ENCODE data around the gene LRP6.

LRP6 gene

DNA sequence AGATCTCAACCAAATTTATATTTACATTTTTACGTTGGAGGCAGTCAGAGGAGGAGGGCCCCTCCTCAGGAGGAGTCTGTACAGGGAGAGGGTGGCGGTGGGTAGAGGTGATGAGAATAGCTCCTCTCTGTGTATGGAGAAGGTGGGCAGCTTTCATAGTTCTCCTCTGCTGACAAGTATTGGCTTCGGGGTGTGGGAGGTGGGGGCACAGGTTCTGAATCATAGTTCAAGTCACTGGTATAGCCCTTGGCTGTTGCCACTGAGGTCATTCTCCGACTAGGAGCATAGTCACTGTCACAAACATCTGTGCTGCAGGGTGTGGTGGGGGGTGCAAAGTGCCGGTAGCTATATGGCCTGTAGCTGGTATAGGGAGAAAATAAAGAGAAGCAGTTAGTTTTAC, 145.8 kb downstream of the LRP6 start:
- DNase-seq (ENCODE audit: low read depth), result no peak

DNA sequence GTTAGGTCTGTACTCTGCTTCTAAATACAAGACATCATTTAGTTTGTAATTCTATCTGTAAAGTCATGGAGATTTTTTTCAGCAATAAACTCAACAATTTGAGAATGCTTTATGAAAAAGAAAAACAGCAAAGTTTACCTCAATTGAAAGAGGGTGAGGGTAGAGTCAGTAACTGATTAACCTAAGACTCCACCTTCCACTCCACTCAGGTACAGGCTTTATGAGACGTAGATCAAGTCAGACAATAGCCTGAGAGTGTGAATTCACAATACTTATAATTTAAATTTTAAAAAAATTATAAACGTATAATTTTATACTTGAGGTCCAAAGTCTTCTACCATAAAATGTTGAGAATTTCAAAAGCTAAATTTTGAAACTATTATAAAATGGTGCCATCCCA, 150.2 kb downstream of the LRP6 start:
- DNase-seq (ENCODE audit: low read depth), result no peak

DNA sequence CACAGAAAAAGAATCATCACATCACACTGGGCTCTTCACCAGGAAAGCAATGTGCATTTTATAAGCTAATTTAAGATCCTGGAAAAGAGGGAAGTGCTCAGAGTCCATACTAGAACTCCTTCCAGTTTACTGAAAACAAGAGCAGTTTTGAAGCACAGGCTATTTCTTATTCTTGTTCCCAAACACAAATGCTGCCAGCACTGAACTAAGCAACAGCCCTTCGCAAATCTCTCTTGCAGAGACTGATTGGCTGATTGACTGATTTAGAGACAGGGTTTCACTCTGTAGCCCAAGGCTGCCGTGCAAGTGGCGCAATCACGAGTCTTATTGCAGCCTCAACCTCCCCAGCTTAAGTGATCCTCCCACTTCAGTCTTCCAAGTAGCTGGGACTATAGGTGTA, 151.3 kb downstream of the LRP6 start:
- DNase-seq (ENCODE audit: low read depth), result no peak

DNA sequence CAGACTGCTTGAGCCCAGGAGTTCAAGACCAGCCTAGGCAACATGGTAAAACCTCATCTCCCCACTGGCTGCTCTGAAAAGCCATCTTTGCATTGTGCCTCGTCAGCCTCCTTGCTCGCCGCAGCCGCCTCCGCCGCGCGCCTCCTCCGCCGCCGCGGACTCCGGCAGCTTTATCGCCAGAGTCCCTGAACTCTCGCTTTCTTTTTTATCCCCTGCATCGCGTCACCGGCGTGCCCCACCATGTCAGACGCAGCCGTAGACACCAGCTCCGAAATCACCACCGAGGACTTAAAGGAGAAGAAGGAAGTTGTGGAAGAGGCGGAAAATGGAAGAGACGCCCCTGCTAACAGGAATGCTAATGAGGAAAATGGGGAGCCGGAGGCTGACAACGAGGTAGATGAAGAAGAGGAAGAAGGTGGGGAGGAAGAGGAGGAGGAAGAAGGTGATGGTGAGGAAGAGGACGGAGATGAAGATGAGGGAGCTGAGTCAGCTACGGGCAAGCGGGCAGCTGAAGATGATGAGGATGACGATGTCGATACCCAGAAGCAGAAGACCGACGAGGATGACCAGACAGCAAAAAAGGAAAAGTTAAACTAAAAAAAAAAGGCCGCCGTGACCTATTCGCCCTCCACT, 155.8 kb downstream of the LRP6 start:
- peak; percentile 8 for DNase-seq (ENCODE audit: low read depth)

DNA sequence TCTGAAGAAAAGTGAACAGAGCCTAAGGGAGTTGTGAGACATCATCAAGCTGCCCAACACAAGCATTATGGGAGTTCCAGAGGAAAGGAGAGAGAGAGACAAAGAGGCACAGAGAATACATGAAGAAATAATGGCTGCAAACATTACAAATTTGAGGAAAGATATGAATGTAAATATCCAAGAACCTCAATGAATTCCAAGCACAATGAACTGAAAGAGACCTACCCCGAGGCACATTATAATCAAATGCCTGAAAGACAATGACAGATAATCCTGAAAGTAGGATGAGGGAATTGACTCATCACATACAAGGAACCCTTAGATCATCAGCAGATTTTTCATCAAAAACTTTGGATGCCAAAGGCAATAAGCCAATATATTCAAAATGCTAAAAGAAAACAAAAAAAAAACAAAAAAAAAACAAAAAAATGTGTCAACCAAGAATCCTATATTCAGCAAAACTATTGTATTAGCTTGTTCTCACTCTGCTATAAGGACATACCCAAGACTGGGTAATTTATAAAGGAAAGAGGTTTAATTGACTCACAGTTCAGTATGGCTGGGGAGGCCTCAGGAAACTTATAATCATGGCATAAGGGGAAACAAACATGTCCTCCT, 158.3 kb downstream of the LRP6 start:
- DNase-seq (ENCODE audit: low read depth), result no peak

DNA sequence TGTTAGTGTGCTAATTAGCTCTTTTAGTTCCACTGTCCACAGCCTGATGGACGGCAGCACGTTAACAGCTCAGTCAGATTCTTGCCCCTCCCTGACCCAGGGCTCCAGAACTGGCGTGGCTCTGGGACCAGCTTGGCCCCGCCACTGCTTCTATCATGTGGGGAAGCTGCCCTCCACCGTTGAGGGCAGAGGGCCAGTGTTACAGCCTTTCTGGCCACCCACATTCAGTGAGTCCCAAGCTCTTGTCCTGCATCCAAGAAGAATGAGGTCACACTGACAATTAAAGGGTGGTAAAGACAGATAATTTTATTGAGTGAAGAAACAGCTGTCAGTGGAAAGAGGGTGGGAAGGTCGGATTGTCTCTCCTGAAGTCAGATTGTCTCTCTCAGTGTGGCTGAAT, 159.2 kb downstream of the LRP6 start:
- no peak for DNase-seq (ENCODE audit: low read depth)

DNA sequence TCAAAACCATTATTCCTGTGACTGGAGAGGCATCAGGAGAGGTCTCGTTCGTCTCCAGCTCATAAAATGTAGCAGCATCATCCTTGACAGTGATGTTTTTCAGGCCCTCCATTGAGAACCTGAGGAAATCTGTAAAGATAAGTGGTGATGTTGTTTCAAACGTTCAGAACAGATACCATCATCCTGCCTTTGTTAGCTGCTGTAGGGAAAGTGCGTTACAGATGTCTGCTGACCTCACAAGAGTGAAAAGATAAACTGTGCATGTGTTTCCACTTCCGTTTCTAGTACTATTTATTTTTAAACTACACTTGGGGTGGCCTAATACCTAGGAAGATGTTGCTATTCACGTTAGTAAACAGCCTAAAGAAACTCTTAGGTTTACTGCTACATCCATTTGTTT, 167.7 kb downstream of the LRP6 start:
- DNase-seq (ENCODE audit: low read depth), result no peak

DNA sequence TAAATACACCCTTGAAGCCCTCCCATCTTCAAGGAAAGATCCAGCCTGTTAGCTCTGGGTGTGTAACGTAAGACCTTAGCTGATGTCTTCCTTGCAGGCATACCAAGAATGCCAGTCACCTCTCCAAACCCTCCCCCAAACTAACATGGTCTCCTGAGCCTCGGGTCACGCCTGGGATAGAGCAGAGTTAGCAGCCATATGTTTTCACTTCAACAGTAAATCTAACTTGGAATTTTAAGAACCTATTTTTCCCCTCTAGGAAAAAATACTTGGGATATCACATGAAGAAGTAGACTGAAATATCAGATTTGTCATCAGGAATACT, 168.2 kb downstream of the LRP6 start:
- no peak for DNase-seq (ENCODE audit: low read depth)

DNA sequence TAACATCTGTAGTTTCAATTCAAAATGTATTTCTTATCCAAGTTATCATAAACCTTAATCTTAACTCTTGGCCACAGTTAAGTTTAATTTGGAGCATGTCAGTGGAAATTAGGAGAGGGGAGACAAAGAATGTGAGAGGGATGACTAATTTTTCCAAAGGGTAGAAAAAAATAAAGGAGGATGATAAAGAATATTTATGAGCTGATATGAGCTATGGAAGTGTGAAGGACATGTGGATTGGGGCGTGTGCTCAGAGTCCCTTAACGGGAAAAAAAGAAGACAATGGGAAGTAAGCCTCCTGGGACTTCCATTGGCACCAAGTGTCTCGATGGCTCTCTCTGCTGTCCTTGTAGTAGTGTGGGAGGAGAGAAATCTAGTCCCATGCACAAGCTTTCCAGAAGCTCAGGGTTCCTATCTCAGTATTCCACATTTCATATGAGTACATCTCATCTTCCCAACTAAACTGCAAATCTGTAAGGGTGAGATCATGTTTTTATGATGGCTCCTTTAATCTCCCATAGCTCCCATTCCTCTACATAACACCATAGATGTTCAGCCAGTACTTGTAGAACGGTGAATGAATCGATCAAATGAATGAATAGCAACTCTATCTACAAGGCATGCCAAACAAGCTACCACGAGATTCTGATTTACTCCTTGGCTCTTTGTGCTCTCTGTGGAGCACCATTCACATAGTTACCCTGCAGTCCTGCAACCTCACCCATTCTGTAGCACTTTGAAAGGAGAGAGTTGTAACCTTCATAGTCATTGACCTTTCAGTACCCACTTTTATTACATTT, 168.8 kb downstream of the LRP6 start:
- no peak for DNase-seq (ENCODE audit: low read depth)

DNA sequence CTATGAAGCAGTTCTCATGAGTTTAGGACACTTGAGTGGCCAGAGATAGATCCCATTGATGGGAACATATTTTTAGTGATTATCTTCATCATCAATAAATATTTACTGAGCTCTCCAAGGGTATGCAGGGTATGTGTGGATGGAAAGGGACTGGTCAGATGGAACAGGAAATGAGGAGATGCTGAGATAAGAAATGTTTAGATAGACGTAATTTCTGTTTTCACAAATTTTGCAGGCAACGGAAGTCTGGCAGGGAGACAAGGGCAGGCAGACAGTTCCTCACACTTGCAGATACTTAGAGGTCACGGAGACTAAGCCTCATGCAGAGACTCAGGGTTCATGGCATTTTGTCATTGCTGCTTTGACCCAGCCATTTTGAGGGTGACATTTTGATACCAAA, 171.8 kb downstream of the LRP6 start:
- no peak for DNase-seq (ENCODE audit: low read depth)

DNA sequence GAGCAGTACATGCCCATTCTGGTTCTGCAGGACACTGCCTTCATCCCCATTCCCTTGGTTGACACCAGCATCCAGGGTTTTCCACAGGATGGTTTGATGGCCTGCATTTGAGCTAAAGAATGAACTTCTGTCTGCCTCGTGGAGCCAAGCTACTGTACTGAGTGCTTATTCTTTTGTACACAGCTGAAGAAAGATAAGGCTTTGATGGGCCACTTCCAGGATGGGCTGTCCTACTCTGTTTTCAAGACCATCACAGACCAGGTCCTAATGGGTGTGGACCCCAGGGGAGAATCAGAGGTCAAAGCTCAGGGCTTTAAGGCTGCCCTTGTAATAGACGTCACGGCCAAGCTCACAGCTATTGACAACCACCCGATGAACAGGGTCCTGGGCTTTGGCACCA, 172.4 kb downstream of the LRP6 start:
- DNase-seq (ENCODE audit: low read depth), result no peak

DNA sequence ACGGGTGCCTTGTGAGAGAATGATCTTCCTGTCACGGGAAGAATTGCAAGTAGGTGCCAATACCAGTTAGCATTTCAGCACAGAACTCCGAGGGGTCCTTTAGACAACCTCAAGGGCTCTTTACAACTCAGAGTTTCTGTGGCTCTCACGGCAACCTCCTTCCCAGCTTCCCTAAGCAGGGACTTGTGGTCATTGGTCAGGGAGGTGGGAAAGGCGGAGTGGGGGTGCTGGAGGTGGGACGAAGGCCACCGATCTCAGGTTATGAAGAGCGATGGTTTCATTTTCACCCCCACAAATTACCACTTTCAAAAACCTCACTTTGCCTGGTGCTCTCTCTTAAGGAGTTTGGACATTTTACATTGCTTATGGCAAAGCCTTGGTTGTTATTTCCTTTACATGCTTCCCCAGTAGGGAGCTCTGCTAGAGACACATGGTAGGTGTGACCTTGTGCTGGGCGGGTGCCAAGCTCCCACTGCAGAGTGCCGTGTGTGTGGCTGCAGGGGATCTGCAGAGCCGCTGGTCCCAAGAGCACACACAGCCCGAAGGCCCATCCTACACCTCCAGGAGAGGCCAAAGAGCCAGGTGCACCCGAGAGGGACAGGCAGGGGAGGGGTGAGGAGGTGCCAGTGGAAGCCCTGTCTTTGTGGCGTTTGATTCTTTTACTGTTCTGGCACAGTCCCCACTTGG, 174.7 kb downstream of the LRP6 start:
- no peak for DNase-seq (ENCODE audit: low read depth)

DNA sequence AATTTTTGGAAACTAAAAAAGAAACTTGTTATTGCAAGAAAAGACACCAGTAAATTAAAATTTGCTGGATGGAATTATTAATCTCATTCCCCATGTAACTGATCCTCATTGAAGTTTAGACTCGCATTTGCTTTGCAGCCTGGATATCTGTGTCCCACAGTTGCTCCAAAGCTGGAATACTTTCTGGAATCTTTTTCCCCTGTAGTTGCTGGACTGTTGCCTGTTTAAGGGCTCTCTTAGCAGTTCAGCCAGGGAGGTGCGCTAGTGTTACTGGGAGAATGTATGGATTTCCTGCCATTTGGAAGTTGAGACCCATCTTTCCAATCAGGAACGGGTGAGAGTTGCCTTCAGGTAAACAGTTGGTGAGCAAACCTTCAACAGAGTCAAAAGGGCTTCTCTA, 175.8 kb downstream of the LRP6 start:
- no peak for DNase-seq (ENCODE audit: low read depth)

DNA sequence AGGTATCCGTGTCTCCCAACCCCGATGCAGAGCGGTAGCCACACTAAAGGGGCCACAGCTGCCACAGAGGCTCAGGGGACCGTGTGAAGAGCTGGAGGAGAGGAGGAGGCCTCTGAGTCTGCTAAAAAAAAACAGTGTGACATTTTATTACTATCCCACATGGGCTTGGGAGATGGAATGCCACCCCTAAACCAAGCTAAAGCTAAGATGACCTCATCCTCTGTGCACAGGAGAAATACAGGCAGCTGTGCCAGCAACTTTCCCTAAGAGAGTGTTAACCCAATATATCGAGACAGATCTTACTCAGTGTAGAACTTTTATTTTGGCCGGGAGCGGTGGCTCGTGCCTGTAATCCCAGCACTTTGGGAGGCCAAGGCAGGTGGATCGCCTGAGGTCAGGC, 178.1 kb downstream of the LRP6 start:
- no peak for DNase-seq (ENCODE audit: low read depth)

DNA sequence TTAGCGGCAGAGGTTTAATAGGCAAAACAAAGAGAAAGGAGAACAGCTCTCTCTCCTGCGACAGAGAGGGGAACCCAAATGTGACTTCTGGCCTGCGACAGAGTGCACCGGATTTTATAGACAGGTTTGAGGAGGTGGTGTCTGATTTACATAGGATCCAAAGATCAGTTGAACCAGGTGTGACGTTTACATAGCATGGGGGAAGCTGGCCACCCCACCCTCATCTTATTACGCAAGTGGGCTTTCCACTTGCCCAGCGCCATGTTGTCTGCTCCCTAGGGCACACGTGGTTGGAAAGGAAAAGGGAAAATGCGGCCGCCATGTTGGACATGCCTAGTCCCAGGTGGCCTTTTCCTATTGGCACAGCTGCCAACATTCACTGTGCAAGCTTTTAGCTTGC, 178.7 kb downstream of the LRP6 start:
- no peak for DNase-seq (ENCODE audit: low read depth)

DNA sequence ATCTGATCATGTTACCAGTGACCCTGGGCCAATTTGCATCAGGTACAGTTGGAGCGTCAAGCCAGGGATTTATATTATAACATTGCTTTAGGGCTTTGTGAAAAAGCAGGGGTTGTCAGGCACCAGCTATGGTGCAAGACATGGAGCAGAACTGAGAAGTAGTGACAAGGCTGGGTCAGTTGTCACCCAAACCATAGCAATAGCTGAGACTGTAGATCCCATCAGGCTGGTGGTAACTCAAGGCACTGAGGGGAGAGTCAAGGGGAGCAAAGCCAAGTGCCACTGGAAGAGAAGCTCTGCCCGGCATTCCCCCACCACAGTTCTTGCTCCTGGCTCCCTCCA, 179.2 kb downstream of the LRP6 start:
- no peak for DNase-seq (ENCODE audit: low read depth)

DNA sequence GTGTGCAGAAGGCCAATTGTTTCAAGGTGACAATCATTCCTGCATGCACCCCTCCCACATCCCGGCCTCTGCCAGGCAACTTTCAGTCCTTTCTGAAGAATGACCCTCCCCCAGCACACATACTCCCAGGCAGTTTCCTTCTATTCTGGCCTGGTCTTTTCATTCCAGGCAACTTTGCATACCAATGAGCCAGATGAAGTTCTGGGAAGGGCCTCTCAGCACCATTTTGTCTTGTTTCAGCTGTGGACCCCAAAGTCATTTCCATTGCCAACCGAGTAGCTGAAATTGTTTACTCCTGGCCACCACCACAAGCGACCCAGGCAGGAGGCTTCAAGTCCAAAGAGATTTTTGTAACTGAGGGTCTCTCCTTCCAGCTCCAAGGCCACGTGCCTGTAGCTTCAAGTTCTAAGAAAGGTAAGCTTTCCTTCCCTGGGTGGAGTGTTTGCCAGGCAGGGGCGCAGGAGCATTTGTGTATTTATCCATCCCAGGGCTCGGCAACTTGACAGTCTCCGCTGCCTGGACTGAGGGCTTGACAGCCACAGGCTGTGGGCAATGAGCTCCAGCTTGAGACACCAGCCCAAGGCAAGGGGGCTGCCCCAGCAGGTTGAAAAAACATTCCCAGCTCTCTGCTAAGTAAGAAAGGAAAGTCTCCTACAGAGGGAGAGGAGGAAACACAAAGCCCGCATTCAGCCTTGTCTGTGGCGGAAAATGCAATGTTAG, 179.7 kb downstream of the LRP6 start:
- DNase-seq (ENCODE audit: low read depth), result no peak

DNA sequence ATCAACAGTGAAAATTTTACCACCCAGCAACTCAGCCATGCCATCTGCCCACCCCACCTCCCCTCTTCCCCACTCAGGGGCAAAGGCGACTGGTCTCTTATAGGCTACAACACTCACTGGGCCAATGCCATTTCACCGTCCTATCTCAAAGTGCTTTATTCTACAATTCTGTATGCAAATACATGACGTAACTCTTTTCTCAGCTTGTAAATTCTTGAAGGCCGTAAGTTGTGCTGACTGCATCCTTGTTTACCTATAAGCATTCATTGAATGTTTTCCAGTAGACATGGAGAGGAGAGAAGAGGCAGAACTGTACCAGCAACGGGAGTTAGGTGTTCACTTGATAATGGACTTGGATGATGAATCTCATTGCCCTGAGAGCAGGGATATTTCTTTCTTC, 180.5 kb downstream of the LRP6 start:
- no peak for DNase-seq (ENCODE audit: low read depth)

DNA sequence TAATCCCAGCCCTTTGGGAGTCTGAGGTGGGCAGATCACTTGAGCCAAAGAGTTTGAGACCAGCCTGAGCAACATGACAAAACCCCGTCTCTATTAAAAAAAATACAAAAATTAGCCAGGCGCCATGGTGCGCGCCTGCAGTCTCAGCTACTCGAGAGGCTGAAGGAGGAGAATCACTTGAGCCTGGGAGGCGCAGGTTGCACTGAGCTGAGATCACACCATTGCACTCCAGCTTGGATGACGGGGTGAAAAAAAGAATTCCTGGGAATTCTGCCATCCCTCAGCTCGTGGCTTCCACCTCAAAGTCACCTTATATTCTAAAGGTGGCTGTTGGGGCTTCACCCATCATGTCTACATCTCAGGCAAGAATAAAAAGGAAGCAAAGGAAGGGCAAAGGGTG, 183.2 kb downstream of the LRP6 start:
- DNase-seq (ENCODE audit: low read depth), result no peak

DNA sequence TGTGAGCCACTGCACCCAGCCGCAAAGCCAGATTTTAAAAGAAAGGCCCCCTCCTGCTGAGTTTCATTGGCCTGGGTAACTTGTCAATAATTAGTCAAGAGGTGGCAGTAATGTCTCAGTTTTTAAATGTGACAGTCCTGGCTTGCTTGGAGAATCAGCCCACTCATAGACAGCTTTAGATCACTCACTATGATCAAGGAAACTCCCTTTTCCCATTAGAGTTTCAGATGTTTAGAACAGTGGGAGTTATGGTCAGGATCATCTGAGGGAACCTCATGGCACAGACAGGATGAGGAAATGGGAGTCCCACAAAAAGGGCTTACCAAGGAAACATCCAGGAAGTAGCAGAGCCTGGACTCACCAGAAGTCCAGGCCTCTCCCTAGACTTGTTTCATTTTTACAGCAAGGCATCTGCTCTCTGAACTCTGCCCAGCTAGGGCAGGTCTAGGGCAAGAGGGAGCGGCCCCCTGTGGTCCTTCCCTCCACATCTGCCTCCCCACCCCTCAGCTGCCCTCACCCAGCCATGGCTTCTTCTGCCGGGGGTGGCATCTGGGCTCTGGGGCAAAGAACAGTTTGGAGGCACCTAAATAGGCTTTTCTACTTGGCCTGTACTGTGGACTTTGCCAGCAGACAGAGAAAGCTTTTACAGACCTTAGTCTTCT, 184.9 kb downstream of the LRP6 start:
- no peak for DNase-seq (ENCODE audit: low read depth)

DNA sequence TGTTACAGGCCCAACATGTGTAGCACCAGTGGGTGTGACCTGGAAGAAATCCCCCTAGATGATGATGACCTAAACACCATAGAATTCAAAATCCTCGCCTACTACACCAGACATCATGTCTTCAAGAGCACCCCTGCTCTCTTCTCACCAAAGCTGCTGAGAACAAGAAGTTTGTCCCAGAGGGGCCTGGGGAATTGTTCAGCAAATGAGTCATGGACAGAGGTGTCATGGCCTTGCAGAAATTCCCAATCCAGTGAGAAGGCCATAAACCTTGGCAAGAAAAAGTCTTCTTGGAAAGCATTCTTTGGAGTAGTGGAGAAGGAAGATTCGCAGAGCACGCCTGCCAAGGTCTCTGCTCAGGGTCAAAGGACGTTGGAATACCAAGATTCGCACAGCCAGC, 187.6 kb downstream of the LRP6 start:
- no peak for DNase-seq (ENCODE audit: low read depth)
